Stomach (tissue), 9 donors: ENCODE data around the gene CEP250. TPM values are rescaled to one million over a fixed set of nuclear protein-coding genes. Genes with fewer than 3 reads are reported as not detected.
A peak's percentile ranks its signal among the peaks of the same experiment; 100 is the strongest.

ENCODE experiments used
- DNase-seq, 2 donors: peaks; one replicate each; pipeline versions ENCODE4 v3.0.0 to v3.0.0-alpha.2; 2013 to 2019
- H3K27ac ChIP-seq, 5 donors: fragments of 200-600 bp in 4 of 5; sonication (generic) in 4 of 5; one replicate each; pipeline ENCODE4 v1.5.1; 2013 to 2019; ENCODE audit warnings: mild to moderate bottlenecking in 1 of 5, moderate library complexity in 1 of 5
- H3K27me3 ChIP-seq, 3 donors: fragments of 200-600 bp; sonication (generic); one replicate each; pipeline ENCODE4 v1.5.1; 2017 to 2019; ENCODE audit warnings: mixed run types in 1 of 3
- H3K36me3 ChIP-seq, 4 donors: fragments of 200-600 bp; sonication (generic); 1 replicate in 3 of 4; 2 replicates in 1 of 4; pipeline ENCODE4 v1.5.1; 2016 to 2019
- H3K4me1 ChIP-seq, 4 donors: fragments of 200-600 bp; sonication (generic); one replicate each; pipeline ENCODE4 v1.5.1; 2016 to 2019
- H3K4me3 ChIP-seq, 4 donors: fragments of 200-600 bp; sonication (generic) in 3 of 4; one replicate each; pipeline ENCODE4 v1.5.1; 2016 to 2019; ENCODE audit warnings: mild to moderate bottlenecking in 1 of 4
- H3K9me3 ChIP-seq, 4 donors: fragments of 200-600 bp; sonication (generic); one replicate each; pipeline ENCODE4 v1.5.1; 2016 to 2019
- EP300 ChIP-seq: sonication (generic); formaldehyde crosslinking; IDR thresholded peaks from one replicate; pipeline ENCODE4 v1.6.1; 2017; ENCODE audit warnings: antibody characterized with exemption
- POLR2A ChIP-seq, 4 donors: fragments of 450-650 bp; IDR thresholded peaks; one replicate each; pipeline ENCODE4 v1.6.1; 2016; ENCODE audit warnings: antibody characterized with exemption in 4 of 4, control low read depth in 2 of 4, mild to moderate bottlenecking in 1 of 4, moderate library complexity in 1 of 4
- POLR2AphosphoS5 ChIP-seq, 3 donors: sonication (generic); formaldehyde crosslinking; IDR thresholded peaks; one replicate each; pipeline ENCODE4 v1.6.1; 2016; ENCODE audit warnings: antibody characterized with exemption in 3 of 3
- WGBS, 5 donors: extraction: QIAGEN DNeasy Blood & Tissue Kit in 3 of 5; methylation state at CpG; one replicate each; pipeline versions ENCODE4 v1.1.5 to v1.1.7; 2013 to 2018; 5-methylcytosine and 5-hydroxymethylcytosine counted together
- intact Hi-C: fragments of 100-400 bp; cut with DNase I; formaldehyde crosslinking; loops from one replicate; pipeline ENCODE4 v1.15.1; 2023; ENCODE audit warnings: low total_unique reads
- polyA plus RNA-seq, 3 donors: library from polyadenylated mRNA; stranded (reverse); fragments of 200-250 nt; gene quantifications; one replicate each; pipeline ENCODE4 v1.2.3, GENCODE V29; 2013
- total RNA-seq, 5 donors: library from RNA; depleted of rRNA; stranded (reverse); fragments of >200 nt; gene quantifications; one replicate each; pipeline versions ENCODE4 v1.1.0 to v1.2.3, GENCODE V29; 2014 to 2016
- TF ChIP-seq, protein P1 (sequence below), 7 experiments: fragments of 450-650 bp in 4 of 7; fragments of 200-600 bp in 3 of 7; sonication (generic) in 3 of 7; IDR thresholded peaks; one replicate each; pipeline ENCODE4 v1.5.1; 2016 to 2019; ENCODE audit warnings: antibody characterized with exemption in 7 of 7, control low read depth in 2 of 7, mild to moderate bottlenecking in 1 of 7
- donor health status: healthy with polysubstance abuse.
- donor health status: Bipolar disorder and iron deficiency.
- donor health status: healthy.

CEP250 gene
- total and polyA plus RNA-seq, 8 donors: 2.9 to 51.3 (median 6.9) TPM

- H3K9me3 ChIP-seq: no peaks in the 10 kb centered on the region
- no peaks in the 10 kb centered on the region for H3K4me1 ChIP-seq
- H3K4me3 ChIP-seq: no peak overlapping the region
- H3K36me3 ChIP-seq: peaks cover 22 to 62% (median 52%) of the 10 kb centered on the region in 4 donors
- WGBS, 5 donors: 26 to 58% (median 52%) methylated on average over 11 to 18 of the region's 18 CpGs
- H3K27me3 ChIP-seq: no peaks in the 10 kb centered on the region
- TF ChIP-seq POLR2AphosphoS5 (IDR thresholded peaks at IDR 0.05) (no peak), EP300 (no peak), POLR2A (IDR thresholded peaks at IDR 0.05) (no peak)
- TF ChIP-seq, protein P1, sequence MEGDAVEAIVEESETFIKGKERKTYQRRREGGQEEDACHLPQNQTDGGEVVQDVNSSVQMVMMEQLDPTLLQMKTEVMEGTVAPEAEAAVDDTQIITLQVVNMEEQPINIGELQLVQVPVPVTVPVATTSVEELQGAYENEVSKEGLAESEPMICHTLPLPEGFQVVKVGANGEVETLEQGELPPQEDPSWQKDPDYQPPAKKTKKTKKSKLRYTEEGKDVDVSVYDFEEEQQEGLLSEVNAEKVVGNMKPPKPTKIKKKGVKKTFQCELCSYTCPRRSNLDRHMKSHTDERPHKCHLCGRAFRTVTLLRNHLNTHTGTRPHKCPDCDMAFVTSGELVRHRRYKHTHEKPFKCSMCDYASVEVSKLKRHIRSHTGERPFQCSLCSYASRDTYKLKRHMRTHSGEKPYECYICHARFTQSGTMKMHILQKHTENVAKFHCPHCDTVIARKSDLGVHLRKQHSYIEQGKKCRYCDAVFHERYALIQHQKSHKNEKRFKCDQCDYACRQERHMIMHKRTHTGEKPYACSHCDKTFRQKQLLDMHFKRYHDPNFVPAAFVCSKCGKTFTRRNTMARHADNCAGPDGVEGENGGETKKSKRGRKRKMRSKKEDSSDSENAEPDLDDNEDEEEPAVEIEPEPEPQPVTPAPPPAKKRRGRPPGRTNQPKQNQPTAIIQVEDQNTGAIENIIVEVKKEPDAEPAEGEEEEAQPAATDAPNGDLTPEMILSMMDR (IDR thresholded peaks at IDR 0.05): no peak
- intact Hi-C loops: no loop called here
- DNase-seq: peak; percentile 66 to 89
- H3K27ac ChIP-seq: no peak overlapping the region
These were observed 104.7 kb downstream of the CEP250 start for GRCh38 chr20:35560105-35560511.

- Histone ChIP-seq H3K36me3 (peaks cover 19 to 58% (median 48%) of the 10 kb centered on the region in 4 donors), H3K27me3 (no peaks in the 10 kb centered on the region), H3K9me3 (no peaks in the 10 kb centered on the region), H3K4me1 (no peaks in the 10 kb centered on the region), H3K4me3 (no peak overlapping the region), H3K27ac (no peak overlapping the region)
- no peak for DNase-seq
- no peak for TF ChIP-seq POLR2AphosphoS5 (IDR thresholded peaks at IDR 0.05)
- TF ChIP-seq, protein P1 (IDR thresholded peaks at IDR 0.05): no peak
- TF ChIP-seq POLR2A (IDR thresholded peaks at IDR 0.05): no peak
- no peak for TF ChIP-seq EP300
- intact Hi-C loops: no loop called here
- WGBS, 5 donors: 64 to 72% (median 65%) methylated on average over 10 of the region's 10 CpGs
These were observed 105.1 kb downstream of the CEP250 start for GRCh38 chr20:35560541-35560940.

DNA sequence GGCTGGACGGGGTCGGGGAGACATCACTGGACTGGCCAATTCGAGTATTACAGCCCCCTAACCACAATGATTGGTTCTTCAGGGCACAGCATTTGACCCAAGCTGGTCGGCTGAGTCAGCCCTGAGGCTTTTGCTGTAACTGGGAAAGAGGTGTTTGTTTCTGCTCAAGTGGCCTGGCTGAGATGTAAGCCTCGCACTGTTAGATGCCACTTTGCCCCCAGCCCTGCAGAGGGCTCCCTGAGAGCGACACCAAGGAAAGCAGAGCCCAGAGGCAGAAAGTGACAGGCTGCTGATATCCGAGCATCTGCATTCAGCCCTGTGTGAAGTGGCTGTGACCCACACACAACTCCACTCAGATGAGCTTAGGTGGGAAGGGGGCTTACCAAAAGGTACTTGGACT lies 105.9 kb downstream of the CEP250 start:
- H3K4me1 ChIP-seq: no peaks in the 10 kb centered on the region
- TF ChIP-seq EP300 (no peak), POLR2AphosphoS5 (IDR thresholded peaks at IDR 0.05) (no peak), POLR2A (IDR thresholded peaks at IDR 0.05) (no peak)
- TF ChIP-seq, protein P1 (IDR thresholded peaks at IDR 0.05): no peak
- H3K27ac ChIP-seq: no peak overlapping the region
- no peaks in the 10 kb centered on the region for H3K9me3 ChIP-seq
- peaks cover 18 to 50% (median 40%) of the 10 kb centered on the region in 4 donors for H3K36me3 ChIP-seq
- 8 to 41% (median 21%) methylated on average over 5 to 7 of the region's 7 CpGs for WGBS, 5 donors
- H3K27me3 ChIP-seq: no peaks in the 10 kb centered on the region
- H3K4me3 ChIP-seq: no peak overlapping the region
- intact Hi-C loops: no loop called here
- peak in 1 of 2 donors; percentile 78 for DNase-seq

DNA sequence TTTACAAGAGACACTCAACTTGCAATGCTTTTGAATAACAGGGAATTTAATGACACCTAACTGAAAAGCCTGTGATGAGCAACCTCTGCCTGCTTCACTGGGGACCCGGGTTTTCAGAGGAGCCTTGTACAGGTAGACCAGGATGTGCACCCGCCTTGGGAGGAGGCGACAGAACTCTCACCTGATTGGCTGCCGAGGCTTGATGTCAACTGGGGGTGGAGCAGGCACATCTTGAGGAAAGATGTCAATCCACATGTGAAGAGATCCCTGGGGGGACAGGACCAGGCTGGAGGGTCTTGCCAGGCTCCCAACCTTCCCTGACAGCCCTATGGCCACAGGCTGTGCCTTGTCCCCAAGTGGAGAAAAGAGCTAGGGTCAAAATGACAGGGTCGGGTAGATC lies 106.3 kb downstream of the CEP250 start:
- Histone ChIP-seq H3K27me3 (no peaks in the 10 kb centered on the region), H3K36me3 (peaks cover 14 to 46% (median 36%) of the 10 kb centered on the region in 4 donors), H3K4me1 (no peaks in the 10 kb centered on the region), H3K27ac (no peak overlapping the region), H3K4me3 (no peak overlapping the region), H3K9me3 (no peaks in the 10 kb centered on the region)
- intact Hi-C loops: no loop called here
- 45 to 53% (median 48%) methylated on average over 5 of the region's 5 CpGs for WGBS, 5 donors
- TF ChIP-seq, protein P1 (IDR thresholded peaks at IDR 0.05): no peak
- TF ChIP-seq POLR2AphosphoS5 (IDR thresholded peaks at IDR 0.05) (no peak), POLR2A (IDR thresholded peaks at IDR 0.05) (no peak), EP300 (no peak)
- no peak for DNase-seq
